Activated naive CD4-positive, alpha-beta T cell treated with anti-CD3 and anti-CD28 coated beads, Interleukin-2, amount 50 U/mL, for 72 hours (primary cell): ENCODE results near the gene TAF1A. TPM values are rescaled to one million over a fixed set of nuclear protein-coding genes. Genes with fewer than 3 reads are reported as not detected.

Experiments
- ATAC-seq, 2 donors: fragments of 150-1000 bp; cut with Tn5 transposase; 2 replicates each; pipeline ENCODE4 v1.10.0; 2021; ENCODE audit warnings: mild to moderate bottlenecking in 2 of 2, moderate library complexity in 2 of 2
- DNase-seq, 2 donors: peaks; one replicate each; pipeline ENCODE4 v3.0.0; 2021 to 2022; ENCODE audit warnings: low spot score in 2 of 2
- H3K27ac Mint-ChIP-seq, 2 donors: one replicate each; pipeline ENCODE4 v1.8.0; 2022; ENCODE audit warnings: mild to moderate bottlenecking in 2 of 2, mixed read lengths in 2 of 2
- H3K36me3 Mint-ChIP-seq, 2 donors: one replicate each; pipeline ENCODE4 v1.8.0; 2022; ENCODE audit warnings: mixed read lengths in 2 of 2
- H3K9me3 Mint-ChIP-seq, 2 donors: one replicate each; pipeline ENCODE4 v1.8.0; 2022; ENCODE audit warnings: mixed read lengths in 2 of 2
- total RNA-seq, 2 donors: library from RNA; stranded (reverse); gene quantifications; one replicate each; pipeline ENCODE4 v1.2.3, GENCODE V29; 2022

Gene TAF1A
- total RNA-seq, 2 donors from 2014 or later: 14.7 to 21.8 TPM

GRCh38 chr1:222554177-222554576, 35.6 kb downstream of the TAF1A start:
- no peaks in the 10 kb centered on the region for H3K9me3 Mint-ChIP-seq

GRCh38 chr1:222552882-222553281, 36.9 kb downstream of the TAF1A start:
- H3K36me3 Mint-ChIP-seq: no peaks in the 10 kb centered on the region
- ATAC-seq: no peak
- DNase-seq: no peak
- H3K9me3 Mint-ChIP-seq: no peaks in the 10 kb centered on the region
- no peak overlapping the region for H3K27ac Mint-ChIP-seq

More at GRCh38 chr1:222554177-222554576, 35.6 kb downstream of the TAF1A start:
- Mint-ChIP-seq H3K36me3 (no peaks in the 10 kb centered on the region), H3K27ac (no peak overlapping the region)
- no peak for ATAC-seq
- DNase-seq: no peak

GRCh38 chr1:222547944-222548671, 41.6 kb downstream of the TAF1A start, which contains the start of gene HHIPL2:
Gene HHIPL2, minus strand, starts transcription at chr1:222548104. Its CDS starts 60 bp downstream, at chr1:222548044.
- H3K9me3 Mint-ChIP-seq: no peaks in the 10 kb centered on the region

GRCh38 chr1:222547260-222547614, 42.5 kb downstream of the TAF1A start:
- H3K9me3 Mint-ChIP-seq: no peaks in the 10 kb centered on the region
- no peak overlapping the region for H3K27ac Mint-ChIP-seq
- H3K36me3 Mint-ChIP-seq: peaks cover 0 to 4% of the 10 kb centered on the region in 2 donors
- no peak for DNase-seq
- no peak for ATAC-seq

More at GRCh38 chr1:222547944-222548671, 41.6 kb downstream of the TAF1A start, which contains the start of gene HHIPL2:
- Mint-ChIP-seq H3K27ac (no peak within 1 kb of the TSS), H3K36me3 (no peaks in the 10 kb centered on the region)
- ATAC-seq (no peak), DNase-seq (no peak)

- no peak for ATAC-seq
- no peak for DNase-seq
- Mint-ChIP-seq H3K9me3 (no peaks in the 10 kb centered on the region), H3K36me3 (peaks cover 0 to 4% of the 10 kb centered on the region in 2 donors), H3K27ac (no peak overlapping the region)
Measured at GRCh38 chr1:222546548-222547259, 43.0 kb downstream of the TAF1A start.

GRCh38 chr1:222546091-222546490, 43.6 kb downstream of the TAF1A start:
- Mint-ChIP-seq H3K36me3 (peaks cover 0 to 4% of the 10 kb centered on the region in 2 donors), H3K27ac (no peak overlapping the region), H3K9me3 (no peaks in the 10 kb centered on the region)
- DNase-seq: no peak
- ATAC-seq: no peak

- Mint-ChIP-seq H3K9me3 (no peaks in the 10 kb centered on the region), H3K36me3 (peaks cover 0 to 4% of the 10 kb centered on the region in 2 donors), H3K27ac (no peak overlapping the region)
- ATAC-seq (no peak), DNase-seq (no peak)
Measured at GRCh38 chr1:222543817-222544216, 45.9 kb downstream of the TAF1A start.

- ATAC-seq (no peak), DNase-seq (no peak)
- peaks cover 0 to 4% of the 10 kb centered on the region in 2 donors for H3K36me3 Mint-ChIP-seq
- no peaks in the 10 kb centered on the region for H3K9me3 Mint-ChIP-seq
- no peak overlapping the region for H3K27ac Mint-ChIP-seq
Measured at GRCh38 chr1:222540598-222540995, 49.1 kb downstream of the TAF1A start.

- H3K9me3 Mint-ChIP-seq: no peaks in the 10 kb centered on the region
- H3K36me3 Mint-ChIP-seq: peaks cover 0 to 4% of the 10 kb centered on the region in 2 donors
- no peak overlapping the region for H3K27ac Mint-ChIP-seq
- DNase-seq (no peak), ATAC-seq (no peak)
Measured at GRCh38 chr1:222539951-222540597, 49.7 kb downstream of the TAF1A start.

GRCh38 chr1:222535455-222535854, 54.3 kb downstream of the TAF1A start:
- no peaks in the 10 kb centered on the region for H3K9me3 Mint-ChIP-seq
- no peak for DNase-seq
- ATAC-seq: no peak
- no peak overlapping the region for H3K27ac Mint-ChIP-seq
- no peaks in the 10 kb centered on the region for H3K36me3 Mint-ChIP-seq

- H3K27ac Mint-ChIP-seq: no peak overlapping the region
- DNase-seq (no peak), ATAC-seq (no peak)
Measured at GRCh38 chr1:222530852-222531251, 58.9 kb downstream of the TAF1A start.

GRCh38 chr1:222529916-222530315, 59.8 kb downstream of the TAF1A start:
- ATAC-seq (no peak), DNase-seq (no peak)
- Mint-ChIP-seq H3K27ac (no peak overlapping the region), H3K9me3 (peaks cover 7 to 8% of the 10 kb centered on the region in 2 donors), H3K36me3 (peaks cover 0 to 9% of the 10 kb centered on the region in 2 donors)

More at GRCh38 chr1:222530852-222531251, 58.9 kb downstream of the TAF1A start:
- peaks cover 7 to 8% of the 10 kb centered on the region in 2 donors for H3K9me3 Mint-ChIP-seq
- H3K36me3 Mint-ChIP-seq: peaks cover 0 to 9% of the 10 kb centered on the region in 2 donors

- H3K36me3 Mint-ChIP-seq: peaks cover 0 to 9% of the 10 kb centered on the region in 2 donors
- H3K9me3 Mint-ChIP-seq: peaks cover 7 to 8% of the 10 kb centered on the region in 2 donors
- no peak for DNase-seq
- H3K27ac Mint-ChIP-seq: no peak overlapping the region
- no peak for ATAC-seq
Measured at GRCh38 chr1:222529181-222529580, 60.6 kb downstream of the TAF1A start.

GRCh38 chr1:222525951-222526350, 63.8 kb downstream of the TAF1A start:
- H3K27ac Mint-ChIP-seq: no peak overlapping the region
- H3K9me3 Mint-ChIP-seq: peaks cover 8 to 13% of the 10 kb centered on the region in 2 donors
- no peak for ATAC-seq
- DNase-seq: no peak
- peaks cover 0 to 9% of the 10 kb centered on the region in 2 donors for H3K36me3 Mint-ChIP-seq

GRCh38 chr1:222523852-222524251, 65.9 kb downstream of the TAF1A start:
- no peak for DNase-seq
- peaks cover 8 to 13% of the 10 kb centered on the region in 2 donors for H3K9me3 Mint-ChIP-seq
- no peak for ATAC-seq
- no peak overlapping the region for H3K27ac Mint-ChIP-seq
- peaks cover 0 to 9% of the 10 kb centered on the region in 2 donors for H3K36me3 Mint-ChIP-seq

GRCh38 chr1:222522105-222522915, 67.4 kb downstream of the TAF1A start:
- no peak overlapping the region for H3K27ac Mint-ChIP-seq
- H3K36me3 Mint-ChIP-seq: peaks cover 0 to 2% of the 10 kb centered on the region in 2 donors
- DNase-seq (no peak), ATAC-seq (no peak)
- H3K9me3 Mint-ChIP-seq: peaks cover 1 to 7% of the 10 kb centered on the region in 2 donors
